Measurements from ENCODE around the gene NGEF.

Gene NGEF

GRCh38 chr2:232854082-232854481, 159.0 kb downstream of the NGEF start:
- no peak for TF ChIP-seq POLR2AphosphoS5 (IDR thresholded peaks at IDR 0.05; ENCODE audit: low read depth, low read length)
- TF ChIP-seq FOXP2 (optimal IDR thresholded peaks at IDR 0.05; ENCODE audit: borderline replicate concordance, extremely low read depth, extremely low read length, insufficient read depth) = no peak
- no peak for TF ChIP-seq REST (IDR thresholded peaks at IDR 0.05; ENCODE audit: insufficient read depth in 1 of 2, low read depth in 2 of 2, low read length in 2 of 2)
- TF ChIP-seq SIN3A (IDR thresholded peaks at IDR 0.05; ENCODE audit: borderline replicate concordance, insufficient read depth, low read length) = no peak
- no peak for TF ChIP-seq TAF1 (IDR thresholded peaks at IDR 0.05; ENCODE audit: borderline replicate concordance, insufficient read depth, low read length)

GRCh38 chr2:232852676-232853075, 160.4 kb downstream of the NGEF start:
- no peak for TF ChIP-seq REST (IDR thresholded peaks at IDR 0.05; ENCODE audit: insufficient read depth in 1 of 2, low read depth in 2 of 2, low read length in 2 of 2)
- no peak for TF ChIP-seq FOXP2 (optimal IDR thresholded peaks at IDR 0.05; ENCODE audit: borderline replicate concordance, extremely low read depth, extremely low read length, insufficient read depth)
- TF ChIP-seq POLR2AphosphoS5 (IDR thresholded peaks at IDR 0.05; ENCODE audit: low read depth, low read length) = no peak
- TF ChIP-seq TAF1 (IDR thresholded peaks at IDR 0.05; ENCODE audit: borderline replicate concordance, insufficient read depth, low read length) = no peak
- TF ChIP-seq SIN3A (IDR thresholded peaks at IDR 0.05; ENCODE audit: borderline replicate concordance, insufficient read depth, low read length) = no peak

- TF ChIP-seq FOXP2 (optimal IDR thresholded peaks at IDR 0.05; ENCODE audit: borderline replicate concordance, extremely low read depth, extremely low read length, insufficient read depth) (no peak), POLR2AphosphoS5 (IDR thresholded peaks at IDR 0.05; ENCODE audit: low read depth, low read length) (no peak), TAF1 (IDR thresholded peaks at IDR 0.05; ENCODE audit: borderline replicate concordance, insufficient read depth, low read length) (no peak), REST (IDR thresholded peaks at IDR 0.05; ENCODE audit: insufficient read depth in 1 of 2, low read depth in 2 of 2, low read length in 2 of 2) (no peak), SIN3A (IDR thresholded peaks at IDR 0.05; ENCODE audit: borderline replicate concordance, insufficient read depth, low read length) (no peak)
Observed at GRCh38 chr2:232850039-232850438, 163.0 kb downstream of the NGEF start.

GRCh38 chr2:232846055-232846454, 167.0 kb downstream of the NGEF start:
- TF ChIP-seq REST (IDR thresholded peaks at IDR 0.05; ENCODE audit: insufficient read depth in 1 of 2, low read depth in 2 of 2, low read length in 2 of 2) (no peak), POLR2AphosphoS5 (IDR thresholded peaks at IDR 0.05; ENCODE audit: low read depth, low read length) (no peak), FOXP2 (optimal IDR thresholded peaks at IDR 0.05; ENCODE audit: borderline replicate concordance, extremely low read depth, extremely low read length, insufficient read depth) (no peak), TAF1 (IDR thresholded peaks at IDR 0.05; ENCODE audit: borderline replicate concordance, insufficient read depth, low read length) (no peak), SIN3A (IDR thresholded peaks at IDR 0.05; ENCODE audit: borderline replicate concordance, insufficient read depth, low read length) (no peak)

GRCh38 chr2:232843834-232844233, 169.2 kb downstream of the NGEF start:
- TF ChIP-seq REST (IDR thresholded peaks at IDR 0.05; ENCODE audit: insufficient read depth in 1 of 2, low read depth in 2 of 2, low read length in 2 of 2) (no peak), FOXP2 (optimal IDR thresholded peaks at IDR 0.05; ENCODE audit: borderline replicate concordance, extremely low read depth, extremely low read length, insufficient read depth) (no peak), TAF1 (IDR thresholded peaks at IDR 0.05; ENCODE audit: borderline replicate concordance, insufficient read depth, low read length) (no peak), SIN3A (IDR thresholded peaks at IDR 0.05; ENCODE audit: borderline replicate concordance, insufficient read depth, low read length) (no peak), POLR2AphosphoS5 (IDR thresholded peaks at IDR 0.05; ENCODE audit: low read depth, low read length) (no peak)
